ENCODE measurements around the gene KNSTRN.

DNA sequence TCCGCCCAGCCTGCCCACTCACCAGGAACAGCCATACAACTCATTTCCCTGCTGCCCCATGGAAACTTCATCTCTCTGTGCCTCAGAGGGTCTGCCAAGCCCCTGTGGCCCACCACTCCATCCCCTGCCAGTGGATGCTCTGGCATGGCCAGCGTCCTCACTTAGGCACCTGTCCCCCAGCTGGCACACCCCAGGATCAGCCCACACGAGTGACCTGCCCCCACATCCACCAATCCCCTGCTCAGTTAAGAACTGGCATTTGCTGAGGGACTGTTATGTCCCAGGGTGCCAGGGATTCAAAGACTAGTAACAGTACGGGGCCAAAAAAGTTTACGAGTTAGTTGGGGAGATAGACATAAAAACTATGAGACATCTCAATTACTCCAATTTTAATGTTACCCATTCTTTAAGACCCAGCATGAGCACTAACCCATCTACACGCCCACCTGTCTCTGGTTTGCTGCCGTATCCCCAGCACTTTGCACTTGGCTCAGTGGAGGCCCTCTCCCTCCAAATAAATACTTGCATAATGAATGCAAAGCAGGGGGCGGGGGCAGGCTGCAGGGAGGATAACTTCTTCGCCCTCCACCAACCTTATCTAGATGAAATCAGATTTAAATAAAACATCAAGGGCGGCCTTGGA is 46.7 kb downstream of the KNSTRN start:
- TF ChIP-seq POLR2A (IDR thresholded peaks at IDR 0.05) (no peak), POLR2AphosphoS5 (IDR thresholded peaks at IDR 0.05) (no peak)
- TF ChIP-seq, protein P1, sequence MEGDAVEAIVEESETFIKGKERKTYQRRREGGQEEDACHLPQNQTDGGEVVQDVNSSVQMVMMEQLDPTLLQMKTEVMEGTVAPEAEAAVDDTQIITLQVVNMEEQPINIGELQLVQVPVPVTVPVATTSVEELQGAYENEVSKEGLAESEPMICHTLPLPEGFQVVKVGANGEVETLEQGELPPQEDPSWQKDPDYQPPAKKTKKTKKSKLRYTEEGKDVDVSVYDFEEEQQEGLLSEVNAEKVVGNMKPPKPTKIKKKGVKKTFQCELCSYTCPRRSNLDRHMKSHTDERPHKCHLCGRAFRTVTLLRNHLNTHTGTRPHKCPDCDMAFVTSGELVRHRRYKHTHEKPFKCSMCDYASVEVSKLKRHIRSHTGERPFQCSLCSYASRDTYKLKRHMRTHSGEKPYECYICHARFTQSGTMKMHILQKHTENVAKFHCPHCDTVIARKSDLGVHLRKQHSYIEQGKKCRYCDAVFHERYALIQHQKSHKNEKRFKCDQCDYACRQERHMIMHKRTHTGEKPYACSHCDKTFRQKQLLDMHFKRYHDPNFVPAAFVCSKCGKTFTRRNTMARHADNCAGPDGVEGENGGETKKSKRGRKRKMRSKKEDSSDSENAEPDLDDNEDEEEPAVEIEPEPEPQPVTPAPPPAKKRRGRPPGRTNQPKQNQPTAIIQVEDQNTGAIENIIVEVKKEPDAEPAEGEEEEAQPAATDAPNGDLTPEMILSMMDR (IDR thresholded peaks at IDR 0.05) = no peak

All from stomach (tissue), 4 donors.